AML-193 (cell line): ENCODE results near the gene BNC2.
"Not testable (repeated sequence)": the region's sequence is repeated elsewhere in the genome, so short reads cannot be mapped to it uniquely, and the experiment has no call there.

Experiments used
- DNase-seq, 2 experiments: peaks; one replicate each; lab custom pipeline; 2025; lab: John Stamatoyannopoulos, UW

The BNC2 gene

GRCh38 chr9:16450043-16450442, 420.4 kb downstream of the BNC2 start:
- no peak for DNase-seq

GRCh38 chr9:16449076-16449730, 421.3 kb downstream of the BNC2 start:
- DNase-seq = no peak

- no peak for DNase-seq
Measured at GRCh38 chr9:16447946-16448345, 422.5 kb downstream of the BNC2 start.

- DNase-seq = no peak
Measured at GRCh38 chr9:16446636-16447035, 423.8 kb downstream of the BNC2 start.

GRCh38 chr9:16445141-16445920, 425.1 kb downstream of the BNC2 start:
- DNase-seq = no peak

GRCh38 chr9:16442622-16443021, 427.8 kb downstream of the BNC2 start:
- no peak for DNase-seq

- DNase-seq = no peak
Measured at GRCh38 chr9:16441791-16442190, 428.7 kb downstream of the BNC2 start.

GRCh38 chr9:16438831-16439230, 431.6 kb downstream of the BNC2 start:
- DNase-seq = not testable (repeated sequence)

- no peak for DNase-seq
Measured at GRCh38 chr9:16436545-16436944, 433.9 kb downstream of the BNC2 start.

GRCh38 chr9:16434526-16434925, 435.9 kb downstream of the BNC2 start:
- DNase-seq = no peak

- no peak for DNase-seq
Measured at GRCh38 chr9:16433494-16433893, 437.0 kb downstream of the BNC2 start.

- no peak for DNase-seq
Measured at GRCh38 chr9:16431666-16432392, 438.6 kb downstream of the BNC2 start.

GRCh38 chr9:16429671-16430070, 440.8 kb downstream of the BNC2 start:
- no peak for DNase-seq

- no peak for DNase-seq
Measured at GRCh38 chr9:16427873-16428427, 442.5 kb downstream of the BNC2 start.

- DNase-seq = no peak
Measured at GRCh38 chr9:16426716-16427115, 443.8 kb downstream of the BNC2 start.

- no peak for DNase-seq
Measured at GRCh38 chr9:16425562-16426231, 444.8 kb downstream of the BNC2 start.

GRCh38 chr9:16422114-16422513, 448.4 kb downstream of the BNC2 start:
- DNase-seq = no peak

- DNase-seq = no peak
Measured at GRCh38 chr9:16421532-16421931, 448.9 kb downstream of the BNC2 start.

- no peak for DNase-seq
Measured at GRCh38 chr9:16419124-16419523, 451.3 kb downstream of the BNC2 start.

- no peak for DNase-seq
Measured at GRCh38 chr9:16418721-16419120, 451.7 kb downstream of the BNC2 start.

GRCh38 chr9:16417749-16418148, 452.7 kb downstream of the BNC2 start:
- DNase-seq = no peak

- no peak for DNase-seq
Measured at GRCh38 chr9:16417161-16417560, 453.3 kb downstream of the BNC2 start.
